OCI-LY1 (cell line): ENCODE measurements around the gene IFITM2.

Experiments
- H2AFZ ChIP-seq: fragments of 200-600 bp; sonication (generic), shearing (Covaris generic); 2 replicates; pipeline ENCODE4 v1.6.0; 2014; ENCODE audit warnings: antibody characterized with exemption, mild to moderate bottlenecking, low read length
- H3F3A ChIP-seq: fragments of 200-600 bp; sonication (generic), shearing (Covaris generic); 2 replicates; pipeline ENCODE4 v1.6.0; 2014; ENCODE audit warnings: mild to moderate bottlenecking, antibody characterized with exemption, low read length, moderate library complexity; ENCODE audit not compliant: insufficient read depth
- H3K27ac ChIP-seq: fragments of 200-600 bp; sonication (generic); 2 replicates; pipeline ENCODE4 v1.5.1; 2014; ENCODE audit warnings: low read length, mixed run types, mild to moderate bottlenecking, low read depth; ENCODE audit not compliant: poor library complexity, severe bottlenecking
- H3K27me3 ChIP-seq: fragments of 200-600 bp; sonication (generic); 2 replicates; pipeline ENCODE4 v1.6.0; 2014; ENCODE audit warnings: antibody characterized with exemption, mild to moderate bottlenecking, low read length, moderate library complexity; ENCODE audit not compliant: insufficient read depth
- H3K36me3 ChIP-seq: fragments of 200-600 bp; sonication (generic); 2 replicates; pipeline ENCODE4 v1.6.1; 2014; ENCODE audit warnings: mild to moderate bottlenecking, antibody characterized with exemption, low read length, moderate library complexity, mixed read lengths; ENCODE audit not compliant: insufficient read depth
- H3K4me1 ChIP-seq: fragments of 200-600 bp; sonication (generic); 2 replicates; pipeline ENCODE4 v1.5.1; 2014; ENCODE audit warnings: mild to moderate bottlenecking, low read length, moderate library complexity; ENCODE audit not compliant: insufficient read depth, severe bottlenecking
- H3K4me2 ChIP-seq: fragments of 200-600 bp; sonication (generic), shearing (Covaris generic); 2 replicates; pipeline ENCODE4 v1.6.1; 2014; ENCODE audit warnings: low read length
- H3K4me3 ChIP-seq: fragments of 200-600 bp; sonication (generic); 2 replicates; pipeline ENCODE4 v1.5.1; 2014; ENCODE audit warnings: low read length, low read depth, mild to moderate bottlenecking, mixed read lengths; ENCODE audit not compliant: poor library complexity, severe bottlenecking
- H3K79me2 ChIP-seq: fragments of 200-600 bp; shearing (Covaris generic); 2 replicates; pipeline ENCODE4 v1.6.1; 2016; ENCODE audit warnings: mixed run types, low read length, mixed read lengths; ENCODE audit not compliant: insufficient read depth
- H3K9ac ChIP-seq: fragments of 200-600 bp; sonication (generic), shearing (Covaris generic); 2 replicates; pipeline ENCODE4 v1.6.1; 2014; ENCODE audit warnings: mild to moderate bottlenecking, low read length, mixed read lengths
- H3K9me2 ChIP-seq: fragments of 200-600 bp; sonication (generic), shearing (Covaris generic); 2 replicates; pipeline ENCODE4 v1.6.1; 2014; ENCODE audit warnings: low read depth, mild to moderate bottlenecking, low read length, mixed read lengths
- H3K9me3 ChIP-seq: fragments of 200-600 bp; shearing (Covaris generic); 2 replicates; pipeline ENCODE4 v1.6.1; 2014; ENCODE audit warnings: low read length, mixed read lengths
- H4K20me1 ChIP-seq: fragments of 200-600 bp; sonication (generic), shearing (Covaris generic); 2 replicates; pipeline ENCODE4 v1.6.0; 2016; ENCODE audit warnings: mild to moderate bottlenecking, low read length; ENCODE audit not compliant: insufficient read depth
- CTCF ChIP-seq: fragments of 200-600 bp; sonication (generic), shearing (Covaris generic); IDR thresholded peaks from 2 replicates; pipeline ENCODE4 v1.5.1; 2017; ENCODE audit warnings: mild to moderate bottlenecking, antibody characterized with exemption, low read length, moderate library complexity, mixed read lengths
- EZH2 ChIP-seq: fragments of 200-600 bp; sonication (generic), shearing (Covaris generic); IDR thresholded peaks from 2 replicates; pipeline ENCODE4 v1.8.0; 2017; ENCODE audit warnings: borderline replicate concordance, mixed run types, mild to moderate bottlenecking, antibody characterized with exemption, low read length, moderate library complexity, mixed read lengths

Gene IFITM2

GRCh38 chr11:269146-269890 is 38.3 kb upstream of the IFITM2 start:
- TF ChIP-seq CTCF (no peak), EZH2 (no peak)
- Histone ChIP-seq H3K9me3 (peaks cover 3% of the 10 kb centered on the region; the same call in 1 of the 2 replicates), H3K27ac (peak overlapping the region; percentile 96), H3F3A (peaks cover 5% of the 10 kb centered on the region), H3K4me1 (peaks cover 34% of the 10 kb centered on the region), H2AFZ (no peak overlapping the region), H3K36me3 (no peaks in the 10 kb centered on the region), H3K79me2 (no peaks in the 10 kb centered on the region), H3K27me3 (no peaks in the 10 kb centered on the region), H3K9ac (peak overlapping the region; percentile 73), H3K9me2 (no peaks in the 10 kb centered on the region), H3K4me2 (peak overlapping the region; percentile 78), H3K4me3 (peak overlapping the region; percentile 58), H4K20me1 (no peaks in the 10 kb centered on the region)

- no peaks in the 10 kb centered on the region for H3K36me3 ChIP-seq
- no peak overlapping the region for H3K4me2 ChIP-seq
These were observed 36.9 kb upstream of the IFITM2 start for GRCh38 chr11:270451-271318.

GRCh38 chr11:271319-271715 is 36.3 kb upstream of the IFITM2 start:
- H3K4me3 ChIP-seq: no peak overlapping the region
- H2AFZ ChIP-seq: no peak overlapping the region
- H3K79me2 ChIP-seq: no peaks in the 10 kb centered on the region
- no peaks in the 10 kb centered on the region for H4K20me1 ChIP-seq
- H3K9ac ChIP-seq: no peak overlapping the region
- TF ChIP-seq EZH2: no peak
- no peak for TF ChIP-seq CTCF
- no peaks in the 10 kb centered on the region for H3K36me3 ChIP-seq
- no peaks in the 10 kb centered on the region for H3K9me2 ChIP-seq
- H3K27ac ChIP-seq: no peak overlapping the region
- peaks cover 5% of the 10 kb centered on the region; the same call in 1 of the 2 replicates for H3K9me3 ChIP-seq
- H3K4me1 ChIP-seq: peaks cover 41% of the 10 kb centered on the region
- peaks cover 5% of the 10 kb centered on the region for H3F3A ChIP-seq
- H3K4me2 ChIP-seq: no peak overlapping the region
- H3K27me3 ChIP-seq: no peaks in the 10 kb centered on the region

More at GRCh38 chr11:270451-271318, 36.9 kb upstream of the IFITM2 start:
- no peak overlapping the region for H2AFZ ChIP-seq
- TF ChIP-seq CTCF: no peak
- TF ChIP-seq EZH2: no peak
- H3K9me3 ChIP-seq: peaks cover 3% of the 10 kb centered on the region; the same call in 1 of the 2 replicates
- no peaks in the 10 kb centered on the region for H3K79me2 ChIP-seq
- peaks cover 5% of the 10 kb centered on the region for H3F3A ChIP-seq
- no peak overlapping the region for H3K9ac ChIP-seq
- no peaks in the 10 kb centered on the region for H4K20me1 ChIP-seq
- H3K4me1 ChIP-seq: peaks cover 41% of the 10 kb centered on the region
- no peaks in the 10 kb centered on the region for H3K9me2 ChIP-seq
- no peaks in the 10 kb centered on the region for H3K27me3 ChIP-seq
- H3K4me3 ChIP-seq: no peak overlapping the region
- peak overlapping the region; percentile 96 for H3K27ac ChIP-seq
